ENCODE data around the gene LIX1.

The LIX1 gene

DNA sequence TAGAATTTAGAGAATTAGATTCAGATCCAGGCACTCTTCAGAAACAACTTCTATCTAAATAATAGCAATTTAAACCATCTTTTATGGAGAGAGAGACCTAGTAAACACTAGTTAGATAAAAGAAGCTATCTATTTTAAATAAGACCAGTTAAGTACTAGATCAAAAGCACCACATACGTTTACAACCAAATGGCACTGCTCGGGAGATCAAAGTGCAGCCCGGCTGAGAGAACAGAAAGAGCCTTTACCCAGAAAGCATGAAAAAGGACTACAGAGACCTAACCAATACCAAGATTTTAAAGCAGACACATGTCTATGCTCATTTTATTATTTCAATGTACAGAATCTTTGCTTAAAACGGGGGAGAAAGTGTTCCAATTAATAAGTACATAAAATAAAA, 30.8 kb downstream of the LIX1 start:
- no peaks in the 10 kb centered on the region for H3K36me3 ChIP-seq (ENCODE audit: control insufficient read depth, insufficient read depth, low read length)

DNA sequence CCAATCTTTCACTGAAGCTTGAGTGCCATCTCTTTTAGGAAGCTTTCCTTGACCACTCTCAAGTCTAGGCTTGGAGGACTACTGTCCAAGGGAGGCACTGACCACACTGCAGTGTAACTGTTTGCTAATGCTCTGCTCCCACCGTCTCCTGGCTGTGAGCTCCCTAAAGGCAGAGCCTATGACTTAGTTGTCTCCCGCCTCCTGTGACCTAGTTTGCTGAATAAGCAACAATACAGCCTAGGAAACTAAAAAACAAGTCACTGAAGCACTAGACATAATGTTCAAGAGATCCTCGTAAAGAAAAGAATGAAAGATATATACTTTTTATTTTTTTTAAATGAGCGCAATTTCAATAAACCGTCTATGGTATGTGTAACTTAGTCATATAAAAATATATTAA, 31.4 kb downstream of the LIX1 start:
- H3K36me3 ChIP-seq (ENCODE audit: control insufficient read depth, insufficient read depth, low read length) = no peaks in the 10 kb centered on the region
- H3K9ac ChIP-seq = no peak overlapping the region
- no peak overlapping the region for H3K4me3 ChIP-seq (ENCODE audit: low read depth, low read length)
- no peaks in the 10 kb centered on the region for H3K4me1 ChIP-seq
- H3K27ac ChIP-seq = no peak overlapping the region
- H2AFZ ChIP-seq = no peak overlapping the region
- no peaks in the 10 kb centered on the region for H3K79me2 ChIP-seq
- TF ChIP-seq, protein P1, sequence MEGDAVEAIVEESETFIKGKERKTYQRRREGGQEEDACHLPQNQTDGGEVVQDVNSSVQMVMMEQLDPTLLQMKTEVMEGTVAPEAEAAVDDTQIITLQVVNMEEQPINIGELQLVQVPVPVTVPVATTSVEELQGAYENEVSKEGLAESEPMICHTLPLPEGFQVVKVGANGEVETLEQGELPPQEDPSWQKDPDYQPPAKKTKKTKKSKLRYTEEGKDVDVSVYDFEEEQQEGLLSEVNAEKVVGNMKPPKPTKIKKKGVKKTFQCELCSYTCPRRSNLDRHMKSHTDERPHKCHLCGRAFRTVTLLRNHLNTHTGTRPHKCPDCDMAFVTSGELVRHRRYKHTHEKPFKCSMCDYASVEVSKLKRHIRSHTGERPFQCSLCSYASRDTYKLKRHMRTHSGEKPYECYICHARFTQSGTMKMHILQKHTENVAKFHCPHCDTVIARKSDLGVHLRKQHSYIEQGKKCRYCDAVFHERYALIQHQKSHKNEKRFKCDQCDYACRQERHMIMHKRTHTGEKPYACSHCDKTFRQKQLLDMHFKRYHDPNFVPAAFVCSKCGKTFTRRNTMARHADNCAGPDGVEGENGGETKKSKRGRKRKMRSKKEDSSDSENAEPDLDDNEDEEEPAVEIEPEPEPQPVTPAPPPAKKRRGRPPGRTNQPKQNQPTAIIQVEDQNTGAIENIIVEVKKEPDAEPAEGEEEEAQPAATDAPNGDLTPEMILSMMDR (IDR thresholded peaks at IDR 0.05) = no peak
- H3K27me3 ChIP-seq (ENCODE audit: control insufficient read depth, insufficient read depth, low read length) = no peaks in the 10 kb centered on the region
- no peak overlapping the region for H3K4me2 ChIP-seq (ENCODE audit: low read length)
- no peaks in the 10 kb centered on the region for H3K9me3 ChIP-seq (ENCODE audit: control insufficient read depth, low read length)

More for the DNA sequence above, 30.8 kb downstream of the LIX1 start:
- no peak overlapping the region for H2AFZ ChIP-seq
- TF ChIP-seq, protein P1 (IDR thresholded peaks at IDR 0.05) = no peak
- H3K27ac ChIP-seq = no peak overlapping the region
- no peaks in the 10 kb centered on the region for H3K4me1 ChIP-seq
- no peaks in the 10 kb centered on the region for H3K9me3 ChIP-seq (ENCODE audit: control insufficient read depth, low read length)
- H3K27me3 ChIP-seq (ENCODE audit: control insufficient read depth, insufficient read depth, low read length) = no peaks in the 10 kb centered on the region
- H3K4me2 ChIP-seq (ENCODE audit: low read length) = no peak overlapping the region
- no peaks in the 10 kb centered on the region for H3K79me2 ChIP-seq
- H3K9ac ChIP-seq = no peak overlapping the region
- no peak overlapping the region for H3K4me3 ChIP-seq (ENCODE audit: low read depth, low read length)

DNA sequence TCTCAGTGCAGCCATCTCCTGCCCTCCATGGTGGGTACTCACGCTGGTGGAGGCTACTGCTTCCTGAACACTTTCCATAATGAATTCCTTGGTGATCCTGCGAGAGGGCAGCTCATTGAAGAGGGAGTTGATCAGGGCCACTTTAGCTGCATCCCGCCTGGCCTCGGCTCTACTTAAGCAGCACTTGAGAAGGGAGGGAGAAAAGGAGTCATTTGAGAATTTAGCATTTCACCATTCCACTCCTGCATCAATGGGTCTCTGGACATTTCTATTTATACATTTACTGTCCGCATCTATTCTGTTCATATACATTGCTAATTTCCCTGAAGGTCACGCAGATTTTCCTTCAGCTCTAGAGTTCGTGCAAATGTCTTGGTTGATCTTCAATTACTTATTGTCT, 35.1 kb downstream of the LIX1 start:
- H3K27ac ChIP-seq = no peak overlapping the region
- H2AFZ ChIP-seq = no peak overlapping the region
- no peaks in the 10 kb centered on the region for H3K79me2 ChIP-seq
- H3K4me3 ChIP-seq (ENCODE audit: low read depth, low read length) = no peak overlapping the region
- H3K27me3 ChIP-seq (ENCODE audit: control insufficient read depth, insufficient read depth, low read length) = no peaks in the 10 kb centered on the region
- H3K4me1 ChIP-seq = no peaks in the 10 kb centered on the region
- H3K4me2 ChIP-seq (ENCODE audit: low read length) = no peak overlapping the region
- no peak overlapping the region for H3K9ac ChIP-seq
- H3K36me3 ChIP-seq (ENCODE audit: control insufficient read depth, insufficient read depth, low read length) = no peaks in the 10 kb centered on the region
- no peaks in the 10 kb centered on the region for H3K9me3 ChIP-seq (ENCODE audit: control insufficient read depth, low read length)
- TF ChIP-seq, protein P1 (IDR thresholded peaks at IDR 0.05) = no peak

DNA sequence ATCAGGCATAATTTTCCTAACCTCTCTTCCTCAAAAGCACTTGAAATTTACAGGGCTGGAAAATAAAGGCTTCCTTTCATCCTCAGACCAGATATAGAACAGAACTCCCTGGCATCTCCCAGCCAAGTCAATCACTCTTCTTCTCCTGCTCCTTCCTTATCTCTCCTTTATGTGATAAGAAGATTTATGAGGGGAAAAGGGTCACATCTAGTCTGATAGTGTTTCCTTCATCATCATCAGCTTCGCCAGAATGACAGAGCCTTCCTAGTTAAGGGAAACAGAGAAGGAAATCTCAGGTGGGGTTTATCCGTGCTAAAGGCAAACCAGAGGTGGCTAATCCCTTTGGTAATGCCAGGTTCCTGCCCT, 36.2 kb downstream of the LIX1 start:
- H3K4me3 ChIP-seq (ENCODE audit: low read depth, low read length) = no peak overlapping the region
- no peaks in the 10 kb centered on the region for H3K9me3 ChIP-seq (ENCODE audit: control insufficient read depth, low read length)
- H3K36me3 ChIP-seq (ENCODE audit: control insufficient read depth, insufficient read depth, low read length) = no peaks in the 10 kb centered on the region
- no peak overlapping the region for H3K4me2 ChIP-seq (ENCODE audit: low read length)
- TF ChIP-seq, protein P1 (IDR thresholded peaks at IDR 0.05) = no peak
- H3K9ac ChIP-seq = no peak overlapping the region
- no peaks in the 10 kb centered on the region for H3K27me3 ChIP-seq (ENCODE audit: control insufficient read depth, insufficient read depth, low read length)
- H2AFZ ChIP-seq = no peak overlapping the region
- no peak overlapping the region for H3K27ac ChIP-seq
- H3K79me2 ChIP-seq = no peaks in the 10 kb centered on the region
- H3K4me1 ChIP-seq = no peaks in the 10 kb centered on the region

DNA sequence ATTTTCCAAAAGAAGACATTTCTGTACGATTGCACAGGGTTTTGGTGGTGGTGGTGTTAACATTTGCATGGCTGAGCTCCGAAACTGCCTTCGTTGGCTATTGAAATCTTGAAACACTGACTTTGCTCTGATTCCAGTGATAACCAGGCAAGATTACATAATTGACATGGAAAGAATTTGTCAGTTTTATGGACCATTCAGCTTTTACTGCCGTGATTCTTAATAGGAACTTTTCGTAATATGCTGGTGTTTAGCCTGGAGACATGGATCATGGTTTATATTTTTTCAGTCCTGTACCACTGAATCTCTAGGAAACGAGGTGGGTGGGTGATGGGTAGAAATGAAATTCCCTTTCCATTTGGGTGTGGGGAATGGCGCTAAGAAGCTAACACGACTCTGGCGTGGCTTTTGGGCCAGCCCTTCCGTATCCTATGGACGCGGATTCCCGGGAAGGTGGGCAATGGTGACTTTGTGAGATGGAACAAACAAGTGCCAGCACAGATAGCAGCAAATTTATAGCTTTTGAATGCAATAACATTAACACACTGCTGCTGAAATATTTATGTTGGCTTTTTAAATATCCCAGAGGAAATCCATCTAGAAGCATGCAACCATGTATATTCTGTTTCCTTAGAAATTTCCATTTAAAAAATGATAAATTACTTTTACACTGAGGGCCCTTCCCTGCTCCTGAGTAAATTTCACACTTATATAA, 36.8 kb downstream of the LIX1 start:
- Histone ChIP-seq H3K4me3 (ENCODE audit: low read depth, low read length) (no peak overlapping the region), H3K4me1 (no peaks in the 10 kb centered on the region), H3K4me2 (ENCODE audit: low read length) (no peak overlapping the region), H3K9me3 (ENCODE audit: control insufficient read depth, low read length) (no peaks in the 10 kb centered on the region), H2AFZ (no peak overlapping the region), H3K27me3 (ENCODE audit: control insufficient read depth, insufficient read depth, low read length) (no peaks in the 10 kb centered on the region), H3K9ac (no peak overlapping the region), H3K27ac (no peak overlapping the region), H3K36me3 (ENCODE audit: control insufficient read depth, insufficient read depth, low read length) (no peaks in the 10 kb centered on the region), H3K79me2 (no peaks in the 10 kb centered on the region)
- TF ChIP-seq, protein P1 (IDR thresholded peaks at IDR 0.05) = no peak
